HG02852 (cell line): ENCODE measurements around the gene CHN2.

Experiments
- ATAC-seq: cut with Tn5 transposase; IDR thresholded peaks from one replicate; pipeline ENCODE4 v1.9.1; 2021; ENCODE audit warnings: mild to moderate bottlenecking, moderate library complexity; ENCODE audit not compliant: unreplicated experiment

The CHN2 gene

GRCh38 chr7:29385214-29385814 lies 190.7 kb downstream of the CHN2 start:
- ATAC-seq = no peak

GRCh38 chr7:29386196-29386765 lies 191.7 kb downstream of the CHN2 start:
- no peak for ATAC-seq

- ATAC-seq = no peak
Observed at GRCh38 chr7:29391262-29391661, 196.7 kb downstream of the CHN2 start.

- no peak for ATAC-seq
Observed at GRCh38 chr7:29394321-29394720, 199.7 kb downstream of the CHN2 start.

GRCh38 chr7:29396563-29396962 lies 202.0 kb downstream of the CHN2 start:
- ATAC-seq = no peak

GRCh38 chr7:29397398-29397797 lies 202.8 kb downstream of the CHN2 start:
- ATAC-seq = no peak

- ATAC-seq = no peak
Observed at GRCh38 chr7:29398011-29398410, 203.4 kb downstream of the CHN2 start.

- ATAC-seq = no peak
Observed at GRCh38 chr7:29400437-29400836, 205.9 kb downstream of the CHN2 start.

- no peak for ATAC-seq
Observed at GRCh38 chr7:29401769-29402168, 207.2 kb downstream of the CHN2 start.

- no peak for ATAC-seq
Observed at GRCh38 chr7:29405891-29406290, 211.3 kb downstream of the CHN2 start.

- ATAC-seq = no peak
Observed at GRCh38 chr7:29406366-29406765, 211.8 kb downstream of the CHN2 start.

- ATAC-seq = peak; percentile 51
Observed at GRCh38 chr7:29408841-29409243, 214.3 kb downstream of the CHN2 start.

- no peak for ATAC-seq
Observed at GRCh38 chr7:29410996-29411395, 216.4 kb downstream of the CHN2 start.

GRCh38 chr7:29412912-29413311 lies 218.3 kb downstream of the CHN2 start:
- no peak for ATAC-seq

- ATAC-seq = no peak
Observed at GRCh38 chr7:29413626-29414136, 219.1 kb downstream of the CHN2 start.

GRCh38 chr7:29414216-29414615 lies 219.6 kb downstream of the CHN2 start:
- ATAC-seq = no peak

GRCh38 chr7:29415215-29415614 lies 220.6 kb downstream of the CHN2 start:
- no peak for ATAC-seq

GRCh38 chr7:29416276-29416937 lies 221.8 kb downstream of the CHN2 start:
- no peak for ATAC-seq

- no peak for ATAC-seq
Observed at GRCh38 chr7:29416938-29417305, 222.3 kb downstream of the CHN2 start.

- no peak for ATAC-seq
Observed at GRCh38 chr7:29418056-29418455, 223.5 kb downstream of the CHN2 start.

GRCh38 chr7:29418651-29419050 lies 224.1 kb downstream of the CHN2 start:
- no peak for ATAC-seq

- ATAC-seq = no peak
Observed at GRCh38 chr7:29420011-29420410, 225.4 kb downstream of the CHN2 start.
